HG03103 (cell line): ENCODE measurements around the gene RTN4RL1.

Source experiments
- ATAC-seq: cut with Tn5 transposase; IDR thresholded peaks from one replicate; pipeline ENCODE4 v1.9.1; 2021; ENCODE audit warnings: low read depth; ENCODE audit not compliant: unreplicated experiment

The RTN4RL1 gene

GRCh38 chr17:1979182-1979985 lies 45.8 kb downstream of the RTN4RL1 start:
- ATAC-seq, result no peak

GRCh38 chr17:1978396-1978949 lies 46.7 kb downstream of the RTN4RL1 start:
- ATAC-seq, result no peak

- no peak for ATAC-seq
These were observed 47.3 kb downstream of the RTN4RL1 start for GRCh38 chr17:1977583-1978395.

GRCh38 chr17:1976683-1977064 lies 48.5 kb downstream of the RTN4RL1 start:
- no peak for ATAC-seq

- ATAC-seq, result no peak
These were observed 49.0 kb downstream of the RTN4RL1 start for GRCh38 chr17:1976000-1976682.

GRCh38 chr17:1975573-1975972 lies 49.6 kb downstream of the RTN4RL1 start:
- no peak for ATAC-seq

- no peak for ATAC-seq
These were observed 52.5 kb downstream of the RTN4RL1 start for GRCh38 chr17:1972487-1973160.

GRCh38 chr17:1970843-1971384 lies 54.2 kb downstream of the RTN4RL1 start:
- ATAC-seq, result no peak

GRCh38 chr17:1969712-1970111 lies 55.4 kb downstream of the RTN4RL1 start:
- ATAC-seq, result no peak

- ATAC-seq, result no peak
These were observed 57.9 kb downstream of the RTN4RL1 start for GRCh38 chr17:1967213-1967612.

- ATAC-seq, result no peak
These were observed 58.7 kb downstream of the RTN4RL1 start for GRCh38 chr17:1966274-1967086.

- ATAC-seq, result no peak
These were observed 59.4 kb downstream of the RTN4RL1 start for GRCh38 chr17:1965556-1966273.

GRCh38 chr17:1963250-1963649 lies 61.9 kb downstream of the RTN4RL1 start:
- no peak for ATAC-seq

- ATAC-seq, result no peak
These were observed 63.9 kb downstream of the RTN4RL1 start for GRCh38 chr17:1961189-1961588.

- no peak for ATAC-seq
These were observed 64.6 kb downstream of the RTN4RL1 start for GRCh38 chr17:1960545-1960912.

- ATAC-seq, result no peak
These were observed 65.1 kb downstream of the RTN4RL1 start for GRCh38 chr17:1959871-1960544.

GRCh38 chr17:1958134-1958881 lies 66.8 kb downstream of the RTN4RL1 start:
- no peak for ATAC-seq
